IMR-90 (cell line): ENCODE data around the gene ACCSL.

Experiments
- MXI1 ChIP-seq: IDR thresholded peaks from 2 replicates; pipeline ENCODE4 v1.6.1; 2012; ENCODE audit warnings: low read depth, mild to moderate bottlenecking, low read length, moderate library complexity, borderline replicate concordance
- POLR2A ChIP-seq: IDR thresholded peaks from 2 replicates; pipeline ENCODE4 v1.6.1; 2012; ENCODE audit warnings: mild to moderate bottlenecking, low read depth, low read length
- RAD21 ChIP-seq: IDR thresholded peaks from 2 replicates; pipeline ENCODE4 v1.6.1; 2012; ENCODE audit warnings: low read length, improper control_type of control experiment
- TF ChIP-seq, protein P1 (sequence below): conservative IDR thresholded peaks from 2 replicates; pipeline ENCODE4 v1.5.1; 2012; ENCODE audit warnings: mild to moderate bottlenecking, low read depth, low read length, improper control_type of control experiment
- TF ChIP-seq, protein P2 (sequence below): fragments of 150-350 bp; IDR thresholded peaks from 2 replicates; pipeline ENCODE4 v1.6.1; 2016; ENCODE audit warnings: low read depth, mild to moderate bottlenecking, low read length, moderate library complexity, borderline replicate concordance

GRCh38 chr11:44080951-44081350, 33.2 kb downstream of the ACCSL start:
- TF ChIP-seq MXI1 (no peak), RAD21 (no peak), POLR2A (no peak)
- TF ChIP-seq, protein P1, sequence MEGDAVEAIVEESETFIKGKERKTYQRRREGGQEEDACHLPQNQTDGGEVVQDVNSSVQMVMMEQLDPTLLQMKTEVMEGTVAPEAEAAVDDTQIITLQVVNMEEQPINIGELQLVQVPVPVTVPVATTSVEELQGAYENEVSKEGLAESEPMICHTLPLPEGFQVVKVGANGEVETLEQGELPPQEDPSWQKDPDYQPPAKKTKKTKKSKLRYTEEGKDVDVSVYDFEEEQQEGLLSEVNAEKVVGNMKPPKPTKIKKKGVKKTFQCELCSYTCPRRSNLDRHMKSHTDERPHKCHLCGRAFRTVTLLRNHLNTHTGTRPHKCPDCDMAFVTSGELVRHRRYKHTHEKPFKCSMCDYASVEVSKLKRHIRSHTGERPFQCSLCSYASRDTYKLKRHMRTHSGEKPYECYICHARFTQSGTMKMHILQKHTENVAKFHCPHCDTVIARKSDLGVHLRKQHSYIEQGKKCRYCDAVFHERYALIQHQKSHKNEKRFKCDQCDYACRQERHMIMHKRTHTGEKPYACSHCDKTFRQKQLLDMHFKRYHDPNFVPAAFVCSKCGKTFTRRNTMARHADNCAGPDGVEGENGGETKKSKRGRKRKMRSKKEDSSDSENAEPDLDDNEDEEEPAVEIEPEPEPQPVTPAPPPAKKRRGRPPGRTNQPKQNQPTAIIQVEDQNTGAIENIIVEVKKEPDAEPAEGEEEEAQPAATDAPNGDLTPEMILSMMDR = no peak
- TF ChIP-seq, protein P2, sequence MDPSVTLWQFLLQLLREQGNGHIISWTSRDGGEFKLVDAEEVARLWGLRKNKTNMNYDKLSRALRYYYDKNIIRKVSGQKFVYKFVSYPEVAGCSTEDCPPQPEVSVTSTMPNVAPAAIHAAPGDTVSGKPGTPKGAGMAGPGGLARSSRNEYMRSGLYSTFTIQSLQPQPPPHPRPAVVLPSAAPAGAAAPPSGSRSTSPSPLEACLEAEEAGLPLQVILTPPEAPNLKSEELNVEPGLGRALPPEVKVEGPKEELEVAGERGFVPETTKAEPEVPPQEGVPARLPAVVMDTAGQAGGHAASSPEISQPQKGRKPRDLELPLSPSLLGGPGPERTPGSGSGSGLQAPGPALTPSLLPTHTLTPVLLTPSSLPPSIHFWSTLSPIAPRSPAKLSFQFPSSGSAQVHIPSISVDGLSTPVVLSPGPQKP = no peak
